Measurements from ENCODE around the gene TAOK2.
A peak's percentile ranks its signal among the peaks of the same experiment; 100 is the strongest.

The TAOK2 gene

DNA sequence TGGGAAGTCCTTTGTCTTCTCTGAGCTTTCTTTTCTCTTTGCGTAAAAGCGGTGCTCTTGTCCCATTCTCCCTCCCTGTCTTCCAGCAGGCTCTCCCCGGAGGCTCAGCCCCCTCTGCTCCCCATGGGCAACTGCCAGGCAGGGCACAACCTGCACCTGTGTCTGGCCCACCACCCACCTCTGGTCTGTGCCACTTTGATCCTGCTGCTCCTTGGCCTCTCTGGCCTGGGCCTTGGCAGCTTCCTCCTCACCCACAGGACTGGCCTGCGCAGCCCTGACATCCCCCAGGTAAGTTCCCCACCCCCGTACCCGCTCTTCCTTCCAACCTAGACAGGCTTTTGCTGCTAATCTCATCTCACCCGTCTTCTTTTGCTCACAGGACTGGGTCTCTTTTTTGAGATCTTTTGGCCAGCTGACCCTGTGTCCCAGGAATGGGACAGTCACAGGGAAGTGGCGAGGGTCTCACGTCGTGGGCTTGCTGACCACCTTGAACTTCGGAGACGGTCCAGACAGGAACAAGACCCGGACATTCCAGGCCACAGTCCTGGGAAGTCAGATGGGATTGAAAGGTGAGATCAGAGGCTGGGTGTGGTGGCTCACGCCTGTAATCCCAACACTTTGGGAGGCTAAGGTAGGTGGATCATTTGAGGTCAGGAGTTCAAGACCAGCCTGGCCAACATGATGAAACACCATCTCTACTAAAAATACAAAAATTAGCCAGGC, 10.5 kb upstream of the TAOK2 start:
- no peak for DNase-seq

GRCh38 chr16:29968205-29968604, 5.5 kb upstream of the TAOK2 start:
- DNase-seq: no peak

DNA sequence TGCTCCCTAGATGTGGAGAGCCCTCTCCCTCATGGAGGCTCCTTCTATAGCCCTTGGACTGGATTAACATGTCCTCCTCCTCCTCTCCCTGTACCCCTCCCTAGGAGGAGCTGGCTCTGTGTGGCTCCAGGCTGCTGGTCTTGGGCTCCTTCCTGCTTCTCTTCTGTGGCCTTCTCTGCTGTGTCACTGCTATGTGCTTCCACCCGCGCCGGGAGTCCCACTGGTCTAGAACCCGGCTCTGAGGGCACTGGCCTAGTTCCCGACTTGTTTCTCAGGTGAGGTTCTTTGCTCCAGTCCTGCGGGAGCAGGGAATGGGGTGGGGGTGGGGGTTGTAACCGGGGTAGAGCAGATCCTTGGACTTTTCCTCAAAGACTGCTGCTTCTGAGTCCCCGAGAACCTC, 2.4 kb upstream of the TAOK2 start:
- no peak for DNase-seq

DNA sequence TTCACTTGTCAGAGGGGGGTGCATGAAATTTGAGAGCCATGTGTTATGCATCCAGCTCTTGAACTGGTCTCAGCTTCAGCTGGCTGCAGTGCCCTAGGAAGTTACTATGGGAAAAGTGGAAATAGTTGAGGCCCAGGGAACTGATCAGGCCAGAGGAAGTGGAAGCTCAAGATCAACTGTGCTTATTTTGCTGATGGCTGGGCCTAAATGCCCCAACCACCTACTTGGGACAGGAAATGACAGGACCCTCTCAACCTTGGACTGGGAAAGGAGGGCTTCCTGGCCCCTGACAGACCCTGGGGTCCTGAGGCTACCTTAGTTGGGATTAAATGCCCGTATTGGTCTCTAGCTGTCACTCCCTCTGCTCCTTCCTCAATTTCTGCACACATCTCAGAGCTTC, 1.2 kb upstream of the TAOK2 start:
- no peak for DNase-seq

DNA sequence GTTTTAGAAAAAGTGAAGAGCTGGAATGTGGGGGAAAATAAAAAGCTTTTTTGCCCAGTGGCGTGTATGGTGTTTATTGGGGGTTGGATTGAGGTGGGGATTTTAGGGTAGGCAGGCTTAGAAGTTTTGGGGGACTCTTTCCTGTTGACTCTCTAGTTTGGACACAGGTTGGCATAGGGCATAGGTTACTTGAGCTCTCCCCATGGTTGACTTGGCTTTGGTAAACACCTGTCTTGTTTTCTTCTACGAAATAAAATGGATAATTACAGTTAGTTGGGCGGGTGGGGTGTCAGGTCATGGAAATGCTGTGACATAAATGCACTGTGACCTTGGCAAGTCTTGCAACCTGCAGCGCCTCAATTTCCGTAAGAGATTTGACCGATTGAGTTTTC, 680 bp upstream of the TAOK2 start:
- no peak for DNase-seq

DNA sequence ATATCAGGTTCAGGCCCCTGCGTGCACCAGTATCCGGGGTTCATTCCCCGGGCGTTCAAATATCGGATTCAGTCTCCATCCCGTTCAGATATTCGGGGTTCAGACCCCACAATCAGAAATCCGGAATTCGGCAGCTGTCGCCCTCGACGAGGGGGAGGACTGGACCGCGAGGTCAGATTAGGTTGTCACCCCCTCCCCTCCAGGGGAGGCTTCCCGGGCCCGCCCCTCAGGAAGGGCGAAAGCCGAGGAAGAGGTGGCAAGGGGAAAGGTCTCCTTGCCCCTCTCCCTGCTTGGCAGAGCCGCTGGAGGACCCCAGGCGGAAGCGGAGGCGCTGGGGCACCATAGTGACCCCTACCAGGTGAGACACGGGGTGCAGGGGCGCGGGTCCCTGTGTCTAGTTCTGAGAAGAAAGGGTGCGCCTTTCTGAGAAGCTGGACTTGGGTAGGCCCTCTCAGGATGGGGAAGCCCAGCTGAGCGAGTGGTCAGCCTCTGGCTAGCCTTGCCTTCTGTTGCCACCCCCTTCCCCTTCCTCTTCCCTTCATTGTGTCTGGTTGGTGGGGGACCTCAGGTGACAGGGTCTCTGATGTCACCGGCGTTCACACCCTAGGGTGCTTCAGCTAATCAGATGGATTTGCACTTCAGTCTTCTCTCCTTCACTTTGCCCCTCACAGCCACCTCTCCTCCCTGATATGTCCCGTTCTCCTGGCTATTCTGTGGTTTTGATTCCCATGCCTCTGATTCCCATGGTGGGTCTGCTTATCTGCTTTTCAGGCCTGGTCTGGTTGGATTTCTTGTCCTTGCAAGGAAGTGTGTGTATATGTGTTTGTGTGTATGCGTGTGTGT, 844 bp downstream of the TAOK2 start:
- peak; percentile 37 for DNase-seq

- DNase-seq: no peak
These were observed 1.5 kb downstream of the TAOK2 start for GRCh38 chr16:29975134-29975538.

GRCh38 chr16:29975811-29976511, 2.3 kb downstream of the TAOK2 start:
- DNase-seq: no peak

- DNase-seq: no peak
These were observed 3.6 kb downstream of the TAOK2 start for GRCh38 chr16:29977063-29977825.

- no peak for DNase-seq
These were observed 4.4 kb downstream of the TAOK2 start for GRCh38 chr16:29978081-29978480.

DNA sequence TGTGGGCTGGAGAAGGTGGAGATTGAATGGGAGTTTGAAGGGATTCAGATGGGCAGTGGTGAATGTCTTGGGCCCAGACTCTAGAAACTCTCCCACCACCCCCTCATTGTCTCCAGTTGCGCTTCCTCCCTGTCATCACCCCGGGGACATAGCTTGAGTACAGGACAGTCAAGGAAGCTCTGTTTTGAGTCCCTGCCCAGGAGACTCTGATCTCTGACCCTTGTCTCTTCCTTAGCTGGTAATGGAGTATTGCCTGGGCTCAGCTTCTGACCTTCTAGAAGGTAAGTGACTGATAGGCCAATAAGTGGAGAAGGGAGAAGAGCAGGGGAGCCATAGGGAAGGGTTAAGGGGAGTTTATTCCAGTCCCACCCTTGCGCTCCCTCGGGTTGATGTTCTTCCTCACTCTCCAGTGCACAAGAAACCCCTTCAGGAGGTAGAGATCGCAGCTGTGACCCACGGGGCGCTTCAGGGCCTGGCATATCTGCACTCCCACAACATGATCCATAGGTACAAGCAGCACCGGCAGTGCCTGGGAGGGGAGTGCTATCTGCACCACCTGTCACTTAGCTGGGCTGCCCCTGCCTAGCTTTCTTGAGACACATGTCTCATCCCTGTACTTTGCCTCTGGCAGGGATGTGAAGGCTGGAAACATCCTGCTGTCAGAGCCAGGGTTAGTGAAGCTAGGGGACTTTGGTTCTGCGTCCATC, 5.0 kb downstream of the TAOK2 start:
- no peak for DNase-seq

- no peak for DNase-seq
These were observed 9.1 kb downstream of the TAOK2 start for GRCh38 chr16:29982560-29983419.

GRCh38 chr16:29983420-29984136, 9.9 kb downstream of the TAOK2 start:
- DNase-seq: no peak

- DNase-seq: no peak
These were observed 10.6 kb downstream of the TAOK2 start for GRCh38 chr16:29984137-29984763.

- DNase-seq: no peak
These were observed 11.1 kb downstream of the TAOK2 start for GRCh38 chr16:29984764-29985147.

GRCh38 chr16:29985271-29985811, 11.7 kb downstream of the TAOK2 start:
- DNase-seq: no peak

- DNase-seq: no peak
These were observed 12.6 kb downstream of the TAOK2 start for GRCh38 chr16:29986231-29986630.

DNA sequence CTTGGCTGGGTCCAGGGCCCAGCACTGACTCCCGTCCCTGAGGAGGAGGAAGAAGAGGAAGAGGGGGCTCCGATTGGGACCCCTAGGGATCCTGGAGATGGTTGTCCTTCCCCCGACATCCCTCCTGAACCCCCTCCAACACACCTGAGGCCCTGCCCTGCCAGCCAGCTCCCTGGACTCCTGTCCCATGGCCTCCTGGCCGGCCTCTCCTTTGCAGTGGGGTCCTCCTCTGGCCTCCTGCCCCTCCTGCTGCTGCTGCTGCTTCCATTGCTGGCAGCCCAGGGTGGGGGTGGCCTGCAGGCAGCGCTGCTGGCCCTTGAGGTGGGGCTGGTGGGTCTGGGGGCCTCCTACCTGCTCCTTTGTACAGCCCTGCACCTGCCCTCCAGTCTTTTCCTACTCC, 13.3 kb downstream of the TAOK2 start:
- DNase-seq: no peak

GRCh38 chr16:29987371-29988085, 13.9 kb downstream of the TAOK2 start:
- DNase-seq: no peak
